CD4-positive, alpha-beta T cell treated with Interleukin-1 beta for 1 hour (primary cell): Measurements from ENCODE around the gene SLC6A3.

Experiments
- DNase-seq, 2 donors: peaks; one replicate each; pipeline ENCODE4 v3.0.0-alpha.2; 2020 to 2022

SLC6A3 gene

GRCh38 chr5:1419476-1420210 lies 25.6 kb downstream of the SLC6A3 start:
- no peak for DNase-seq

- DNase-seq: no peak
These were observed 26.3 kb downstream of the SLC6A3 start for GRCh38 chr5:1418921-1419280.

DNA sequence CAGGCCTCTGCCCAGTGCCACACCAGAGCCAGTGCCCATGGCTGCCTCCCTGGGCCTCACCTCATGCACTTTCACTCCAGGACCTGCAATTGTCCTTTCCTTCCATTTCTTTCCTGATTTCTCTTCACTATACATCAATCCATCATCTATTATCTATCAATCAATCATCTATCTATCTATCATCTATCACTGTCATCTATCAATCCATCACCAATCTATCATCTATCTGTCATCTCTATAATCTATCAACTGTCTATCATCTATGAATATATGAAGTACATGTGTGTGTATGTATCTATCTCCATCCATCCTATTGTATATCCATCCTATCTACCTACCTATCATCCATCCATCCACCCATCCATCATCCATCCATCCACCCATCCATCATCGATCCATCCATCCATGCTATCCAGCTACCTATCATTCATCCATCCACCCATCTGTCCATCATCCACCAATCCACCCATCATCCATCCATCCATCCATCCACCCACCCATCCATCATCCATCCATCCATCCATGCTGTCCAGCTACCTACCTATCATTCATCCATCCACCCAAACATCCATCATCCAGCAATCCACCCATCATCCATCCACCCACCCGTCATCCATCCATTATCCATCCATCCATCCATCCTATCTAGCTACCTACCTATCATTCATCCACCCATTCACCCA lies 26.9 kb downstream of the SLC6A3 start:
- DNase-seq: no peak

DNA sequence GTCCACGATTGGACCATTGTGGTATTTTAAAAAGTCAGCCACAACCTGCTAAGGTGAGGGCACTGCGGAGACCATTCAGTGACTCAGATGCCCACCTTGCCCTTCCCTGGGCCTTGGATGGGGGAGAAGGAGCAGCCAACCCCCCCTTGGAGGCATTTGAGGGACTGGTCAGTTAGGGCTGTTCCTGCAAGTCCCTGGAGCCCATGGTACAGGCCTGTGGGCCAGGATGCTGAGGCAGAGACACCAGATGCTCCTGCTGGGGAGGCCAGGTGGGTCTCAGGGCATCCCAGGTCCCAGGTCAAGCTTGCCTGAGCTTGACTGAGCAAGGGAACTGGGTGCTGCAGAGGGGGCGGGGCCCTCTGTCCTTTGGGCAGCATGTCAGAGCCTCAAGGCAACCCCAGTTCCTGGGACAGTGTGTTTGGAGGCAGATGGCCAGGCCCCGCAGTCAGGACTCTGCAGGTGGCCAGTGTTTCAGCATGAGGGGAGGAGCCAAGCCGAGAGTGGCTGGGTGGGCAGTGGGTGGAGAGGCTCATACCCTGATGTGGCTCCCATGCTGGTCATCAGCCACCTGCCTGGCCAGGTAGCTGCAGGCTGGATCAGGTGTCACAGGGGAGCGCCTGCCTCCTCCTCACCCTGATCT lies 27.5 kb downstream of the SLC6A3 start:
- no peak for DNase-seq

GRCh38 chr5:1416856-1417469 lies 28.3 kb downstream of the SLC6A3 start:
- DNase-seq: no peak

DNA sequence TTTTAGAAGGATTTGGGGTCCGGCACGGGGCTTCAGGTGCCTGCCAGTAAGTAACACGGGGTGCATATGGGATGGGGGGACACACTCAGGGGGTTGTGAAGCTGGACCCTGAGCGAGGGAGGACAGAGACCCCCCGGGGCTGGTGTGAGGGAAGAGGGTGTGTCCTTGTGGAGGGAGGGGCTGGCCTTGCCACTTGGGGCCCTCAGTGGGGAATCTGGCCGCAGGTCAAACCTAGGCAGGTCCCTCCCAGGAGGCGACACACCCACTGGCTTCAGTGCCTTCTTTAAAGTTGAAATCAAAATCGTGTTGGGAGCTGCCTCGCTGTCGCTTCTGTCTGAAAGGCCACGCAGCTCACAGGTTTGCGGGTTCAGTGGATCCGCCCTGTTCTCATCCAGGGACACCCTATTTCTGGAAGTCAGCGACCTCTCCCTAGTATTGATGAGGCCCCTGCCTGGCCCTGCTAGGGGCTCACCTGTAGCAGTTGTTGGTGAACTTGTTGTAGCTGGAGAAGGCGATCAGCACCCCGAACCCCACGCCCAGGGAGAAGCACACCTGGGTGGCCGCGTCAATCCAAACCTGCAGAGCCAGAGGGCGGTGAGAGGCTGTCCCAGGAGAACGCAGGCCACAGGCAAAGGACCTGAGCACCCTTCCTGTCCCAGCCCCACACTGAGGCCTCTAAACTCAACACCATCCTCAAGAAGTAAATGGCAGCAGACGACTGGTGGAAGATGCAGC lies 29.4 kb downstream of the SLC6A3 start:
- DNase-seq: no peak

DNA sequence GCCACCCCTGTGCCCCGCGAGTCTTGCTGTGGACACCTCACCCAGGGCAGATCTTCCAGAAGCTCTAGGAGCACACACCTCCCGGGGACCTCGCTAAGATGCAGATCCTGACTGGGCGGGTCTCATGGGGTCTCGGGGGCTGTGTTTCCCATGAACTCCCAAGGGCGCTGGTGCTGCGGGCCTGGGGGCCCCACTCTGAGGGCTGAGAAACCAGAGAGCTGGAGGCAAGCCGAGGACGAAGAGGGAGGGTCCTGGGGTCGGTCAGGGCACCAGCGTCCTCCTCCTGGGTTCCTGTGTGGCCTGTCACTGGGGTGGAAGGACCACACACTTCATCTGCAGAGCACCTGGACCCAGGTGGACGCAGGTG lies 30.2 kb downstream of the SLC6A3 start:
- DNase-seq: no peak

- no peak for DNase-seq
These were observed 30.8 kb downstream of the SLC6A3 start for GRCh38 chr5:1414311-1415058.

- DNase-seq: no peak
These were observed 31.5 kb downstream of the SLC6A3 start for GRCh38 chr5:1413611-1414241.

DNA sequence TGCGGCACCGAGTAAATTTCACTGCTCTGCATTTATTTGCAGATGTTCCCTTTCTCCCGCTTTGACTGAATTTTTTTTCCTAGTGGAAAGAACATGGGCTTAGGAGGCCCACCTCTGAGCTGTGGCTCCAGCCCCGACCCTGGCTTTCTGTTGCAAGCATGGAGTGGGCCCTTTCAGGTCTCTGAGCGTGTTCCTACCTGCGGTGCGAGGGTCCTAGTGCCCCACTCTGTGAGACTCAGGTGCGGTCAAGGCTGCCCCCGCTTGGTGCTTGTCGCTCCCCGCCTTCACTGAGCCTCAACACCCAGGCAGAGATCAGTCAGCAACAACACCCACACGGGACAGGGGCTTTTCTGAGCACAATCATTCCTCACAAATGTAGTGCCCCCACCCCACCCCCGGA lies 32.0 kb downstream of the SLC6A3 start:
- DNase-seq: no peak

GRCh38 chr5:1412621-1413020 lies 32.6 kb downstream of the SLC6A3 start:
- no peak for DNase-seq

DNA sequence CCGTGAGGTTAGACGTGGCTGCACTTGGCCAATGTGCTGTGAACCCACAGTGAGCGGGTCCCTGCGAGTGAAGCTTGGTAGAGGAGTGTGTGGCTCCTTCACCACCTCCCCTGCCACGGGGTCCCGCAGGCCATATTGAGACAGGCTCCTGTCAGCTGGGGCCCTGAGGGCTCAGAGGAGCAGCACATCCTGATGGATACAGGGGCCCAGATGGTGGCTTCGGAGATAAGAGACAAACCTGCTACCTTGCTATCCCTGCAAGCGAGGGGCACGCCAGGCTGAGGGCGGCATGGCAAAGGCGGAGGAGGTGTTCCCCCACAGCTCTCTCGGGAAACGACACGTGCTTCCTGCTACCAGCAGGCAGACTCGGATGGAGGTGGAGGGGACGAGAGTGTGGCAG lies 33.1 kb downstream of the SLC6A3 start:
- no peak for DNase-seq

GRCh38 chr5:1411099-1411498 lies 34.1 kb downstream of the SLC6A3 start:
- DNase-seq: no peak

DNA sequence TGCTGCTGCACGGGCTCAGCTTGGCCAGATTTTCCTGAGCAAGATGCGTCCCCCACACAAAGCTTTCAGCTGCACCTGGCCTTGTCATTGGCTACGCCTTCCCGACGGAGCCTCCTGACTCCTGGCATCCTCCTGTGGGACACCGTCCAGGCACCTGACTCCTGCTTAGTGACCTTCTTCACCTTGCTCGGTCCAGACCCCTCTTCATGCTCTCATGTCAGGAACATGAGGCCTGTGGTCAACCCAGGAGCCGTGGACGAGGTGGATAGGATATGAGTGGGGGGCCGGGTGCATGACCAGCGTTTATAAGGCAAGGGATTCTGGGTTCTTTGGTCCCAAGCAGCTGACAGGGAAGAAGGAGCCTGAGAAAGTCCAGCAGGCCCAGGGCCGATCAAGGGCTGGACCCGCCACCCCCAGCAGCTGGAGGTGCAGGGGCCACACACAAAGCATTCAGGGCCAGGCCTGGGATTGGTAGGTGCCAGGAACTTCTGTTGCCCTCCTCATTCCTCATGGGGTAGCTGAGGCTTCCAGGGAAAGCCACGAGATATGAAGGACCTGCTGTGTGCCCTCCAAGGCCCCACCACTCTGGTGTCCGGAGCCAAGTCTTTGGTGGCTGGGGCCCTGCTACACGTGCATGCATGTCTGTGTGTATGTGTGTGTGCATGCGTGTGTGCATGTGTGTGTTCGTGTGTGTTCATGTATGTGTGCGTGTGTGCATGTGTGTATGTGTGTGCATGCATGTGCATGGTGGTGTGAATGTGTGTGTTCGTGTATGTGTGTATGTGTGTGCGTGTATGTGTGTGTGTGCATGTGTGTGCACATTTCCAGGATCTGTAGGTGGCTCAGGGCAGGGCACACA lies 34.9 kb downstream of the SLC6A3 start:
- no peak for DNase-seq

DNA sequence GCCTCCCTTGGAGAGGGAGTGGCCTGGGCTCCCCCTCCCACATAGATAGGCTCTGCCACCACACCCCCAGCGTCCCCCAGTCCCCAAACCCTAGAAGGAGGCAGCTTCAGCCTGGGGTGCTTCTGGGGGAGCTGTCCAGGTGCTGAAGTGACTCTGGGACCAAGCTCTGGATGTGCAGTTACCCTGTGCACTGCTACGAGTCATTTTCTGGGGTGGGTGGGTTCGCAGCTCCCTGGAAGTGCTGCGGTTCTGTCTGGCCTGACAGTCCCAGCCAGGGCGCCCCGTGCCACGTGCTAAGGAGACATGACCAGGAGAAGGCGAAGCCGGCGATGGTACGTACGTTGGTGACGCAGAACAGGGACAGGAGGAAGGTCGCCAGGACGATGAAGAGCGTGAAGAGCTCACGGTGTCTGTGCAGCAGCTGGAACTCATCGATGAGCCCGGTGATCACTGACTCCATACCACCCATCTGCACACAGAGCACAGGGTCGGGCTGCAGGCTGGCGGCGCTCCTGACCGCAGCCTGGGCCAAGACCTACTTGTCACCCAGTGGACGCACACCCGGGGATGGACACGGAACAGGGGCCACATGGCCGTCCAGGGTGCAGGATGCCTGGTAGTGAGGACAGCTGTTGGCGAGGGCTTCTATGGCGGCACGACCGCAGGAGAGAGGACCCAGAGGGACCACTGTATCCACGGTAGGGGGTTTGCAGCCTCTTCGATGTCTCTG lies 35.7 kb downstream of the SLC6A3 start:
- DNase-seq: no peak

DNA sequence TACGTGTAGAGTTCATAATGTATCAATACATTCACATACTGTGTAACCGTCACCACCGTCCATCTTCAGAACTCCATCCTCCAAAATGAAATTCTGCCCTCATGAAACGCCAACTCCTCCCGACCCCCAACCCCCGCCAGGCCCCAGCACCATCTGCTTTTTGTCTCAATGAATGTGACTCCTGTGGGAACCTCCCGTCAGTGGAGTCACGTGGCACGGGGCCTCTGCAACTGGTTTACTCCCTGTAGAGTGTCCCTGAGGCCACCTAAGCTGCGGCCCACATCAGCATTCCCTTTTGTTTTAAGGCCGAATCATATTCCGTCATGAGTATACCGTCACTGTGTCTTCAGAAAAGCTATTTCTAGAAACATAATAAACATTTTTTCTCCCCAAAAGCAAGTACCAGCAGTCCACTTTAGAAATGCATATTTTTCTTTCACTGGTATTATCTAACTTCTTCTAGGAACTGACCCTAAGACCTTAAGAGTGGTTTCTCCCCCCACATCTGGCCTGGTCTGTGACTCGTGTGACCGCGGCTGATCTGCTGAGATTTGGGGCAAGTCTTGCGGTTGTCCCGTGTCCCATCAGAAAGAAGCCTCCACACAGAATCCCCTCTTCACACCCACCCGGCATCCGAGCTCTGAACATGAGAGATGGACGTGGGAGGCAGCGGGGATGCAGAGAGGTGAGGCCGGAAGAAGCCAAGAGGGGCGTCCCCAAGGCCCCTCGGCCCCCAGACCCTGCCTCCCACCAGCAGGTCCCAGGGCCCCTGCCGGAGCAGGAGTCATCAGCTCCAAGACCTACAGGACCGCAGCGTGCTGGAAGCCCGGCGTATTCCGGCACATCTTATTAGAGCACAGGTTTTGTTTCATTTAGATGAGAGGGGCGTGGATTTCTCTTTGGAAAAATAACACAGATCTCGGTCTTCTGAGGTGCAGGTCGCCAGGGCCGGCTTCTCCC lies 38.3 kb downstream of the SLC6A3 start:
- DNase-seq: no peak

DNA sequence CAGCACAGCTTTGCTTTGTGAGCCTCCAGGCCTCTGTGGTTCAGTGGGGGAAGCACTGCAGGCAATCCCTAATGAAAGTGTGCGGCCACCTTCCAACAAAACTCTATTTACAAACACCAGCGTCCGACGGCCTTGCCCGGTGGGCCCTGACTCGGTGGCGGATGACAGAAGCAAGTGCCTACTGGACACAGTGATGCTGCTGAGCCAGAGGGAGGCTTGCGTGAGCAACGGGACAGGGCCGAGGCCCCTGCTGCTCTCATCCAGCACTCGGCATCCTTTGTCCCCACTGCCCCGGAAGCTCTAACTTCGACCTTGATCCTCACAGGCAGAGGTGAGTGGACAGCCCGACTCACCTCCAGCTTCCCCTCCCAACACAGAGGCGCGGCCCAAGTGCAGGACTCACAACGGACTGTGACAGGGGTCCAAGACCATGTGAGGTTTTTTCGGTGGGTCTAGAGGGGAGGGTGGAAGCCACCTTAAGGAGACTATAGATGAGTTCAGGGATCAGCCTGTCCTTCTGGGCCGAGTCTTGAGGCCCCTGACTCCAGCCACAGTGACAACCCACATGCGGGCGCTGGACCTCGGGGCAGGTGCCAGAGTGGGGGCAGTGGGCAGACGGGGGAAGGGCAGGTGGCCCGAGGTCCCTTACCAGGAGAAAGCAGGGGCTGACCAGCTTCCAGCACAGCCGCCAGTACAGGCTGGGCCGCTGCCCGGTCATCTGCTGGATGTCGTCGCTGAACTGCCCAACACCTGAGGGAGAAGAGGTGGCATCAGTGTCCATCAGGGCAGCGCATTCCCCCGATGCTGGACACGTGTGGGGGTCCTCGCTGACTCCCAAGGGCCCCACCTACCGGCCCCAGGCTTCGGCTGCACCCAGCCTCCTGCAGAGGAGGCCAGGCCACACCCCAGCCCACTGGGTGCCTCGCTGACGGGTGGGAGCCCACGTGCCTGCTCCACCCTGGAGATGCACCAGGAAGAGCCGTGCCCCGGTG lies 39.4 kb downstream of the SLC6A3 start:
- no peak for DNase-seq

GRCh38 chr5:1405121-1405520 lies 40.1 kb downstream of the SLC6A3 start:
- no peak for DNase-seq
